HG02610 (cell line): ENCODE data around the gene LRRC8E.
"Not testable (repeated sequence)": the region's sequence is repeated elsewhere in the genome, so short reads cannot be mapped to it uniquely, and the experiment has no call there.

Experiments used
- ATAC-seq: cut with Tn5 transposase; IDR thresholded peaks from one replicate; pipeline ENCODE4 v1.9.1; 2021; ENCODE audit warnings: mild to moderate bottlenecking, moderate library complexity; ENCODE audit not compliant: unreplicated experiment

LRRC8E gene

GRCh38 chr19:7883796-7884570 is 4.3 kb upstream of the LRRC8E start:
- no peak for ATAC-seq

- ATAC-seq = no peak
Observed at GRCh38 chr19:7885818-7886217, 2.5 kb upstream of the LRRC8E start.

GRCh38 chr19:7887408-7888144 is 734 bp upstream of the LRRC8E start:
- no peak for ATAC-seq

GRCh38 chr19:7888826-7889217 is 512 bp downstream of the LRRC8E start:
- no peak for ATAC-seq

GRCh38 chr19:7893362-7894101 is 5.2 kb downstream of the LRRC8E start:
- not testable (repeated sequence) for ATAC-seq

GRCh38 chr19:7894612-7895309 is 6.5 kb downstream of the LRRC8E start:
- ATAC-seq = no peak

- no peak for ATAC-seq
Observed at GRCh38 chr19:7895565-7895964, 7.3 kb downstream of the LRRC8E start.

GRCh38 chr19:7897292-7897691 is 9.0 kb downstream of the LRRC8E start:
- no peak for ATAC-seq

- ATAC-seq = no peak
Observed at GRCh38 chr19:7898967-7899366, 10.7 kb downstream of the LRRC8E start.

- no peak for ATAC-seq
Observed at GRCh38 chr19:7899751-7900378, 11.6 kb downstream of the LRRC8E start.

GRCh38 chr19:7900401-7900870 is 12.1 kb downstream of the LRRC8E start:
- ATAC-seq = no peak

GRCh38 chr19:7900931-7901330 is 12.6 kb downstream of the LRRC8E start:
- no peak for ATAC-seq

GRCh38 chr19:7901337-7901736 is 13.0 kb downstream of the LRRC8E start:
- ATAC-seq = no peak

GRCh38 chr19:7902796-7903243 is 14.5 kb downstream of the LRRC8E start:
- ATAC-seq = no peak

GRCh38 chr19:7903244-7904073 is 15.1 kb downstream of the LRRC8E start, which contains the start of gene MAP2K7:
TSS of gene MAP2K7 (plus strand) at chr19:7903877. CDS start at chr19:7903945, 68 bp downstream.
- ATAC-seq = peak; percentile 79

GRCh38 chr19:7904074-7905020 is 16.0 kb downstream of the LRRC8E start:
- peak; percentile 21 for ATAC-seq

- ATAC-seq = no peak
Observed at GRCh38 chr19:7905268-7905667, 17.0 kb downstream of the LRRC8E start.

GRCh38 chr19:7905859-7906258 is 17.5 kb downstream of the LRRC8E start:
- ATAC-seq = no peak
